ENCODE measurements around the gene COX11.

The COX11 gene

DNA sequence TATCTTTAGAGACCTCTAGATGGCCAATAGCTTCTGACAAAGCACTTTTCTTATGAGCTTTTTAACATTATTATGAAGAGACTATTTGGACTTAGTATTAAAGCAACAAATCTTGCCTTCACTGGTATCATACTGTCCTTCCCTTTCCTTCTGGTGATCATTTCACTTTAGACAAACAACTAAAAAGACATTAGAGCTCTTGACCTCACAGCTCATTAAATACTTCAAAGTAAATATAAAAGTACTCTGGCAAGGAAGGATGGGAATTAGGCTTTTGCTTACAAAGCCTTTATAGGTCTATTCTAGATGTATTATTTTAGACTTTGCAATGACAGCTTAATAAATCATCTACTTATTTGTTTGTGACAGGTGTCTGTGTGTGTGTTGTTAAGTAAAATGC lies 11.2 kb upstream of the COX11 start:
- in situ Hi-C loops (cut with MboI; ENCODE audit: low pct_unique_long_range_greater_than_20kb, low sequenced_read_pairs, unreplicated experiment), result loop anchor here (25.0 kb wide), 2 partner anchors 333 to 533 kb away; partner anchors contain the start of gene SMIM36
- DNase-seq (ENCODE audit: low spot score), result no peak
- TF ChIP-seq, protein P1, sequence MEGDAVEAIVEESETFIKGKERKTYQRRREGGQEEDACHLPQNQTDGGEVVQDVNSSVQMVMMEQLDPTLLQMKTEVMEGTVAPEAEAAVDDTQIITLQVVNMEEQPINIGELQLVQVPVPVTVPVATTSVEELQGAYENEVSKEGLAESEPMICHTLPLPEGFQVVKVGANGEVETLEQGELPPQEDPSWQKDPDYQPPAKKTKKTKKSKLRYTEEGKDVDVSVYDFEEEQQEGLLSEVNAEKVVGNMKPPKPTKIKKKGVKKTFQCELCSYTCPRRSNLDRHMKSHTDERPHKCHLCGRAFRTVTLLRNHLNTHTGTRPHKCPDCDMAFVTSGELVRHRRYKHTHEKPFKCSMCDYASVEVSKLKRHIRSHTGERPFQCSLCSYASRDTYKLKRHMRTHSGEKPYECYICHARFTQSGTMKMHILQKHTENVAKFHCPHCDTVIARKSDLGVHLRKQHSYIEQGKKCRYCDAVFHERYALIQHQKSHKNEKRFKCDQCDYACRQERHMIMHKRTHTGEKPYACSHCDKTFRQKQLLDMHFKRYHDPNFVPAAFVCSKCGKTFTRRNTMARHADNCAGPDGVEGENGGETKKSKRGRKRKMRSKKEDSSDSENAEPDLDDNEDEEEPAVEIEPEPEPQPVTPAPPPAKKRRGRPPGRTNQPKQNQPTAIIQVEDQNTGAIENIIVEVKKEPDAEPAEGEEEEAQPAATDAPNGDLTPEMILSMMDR (IDR thresholded peaks at IDR 0.05; ENCODE audit: extremely low read depth, insufficient read depth, missing control alignments), result no peak

DNA sequence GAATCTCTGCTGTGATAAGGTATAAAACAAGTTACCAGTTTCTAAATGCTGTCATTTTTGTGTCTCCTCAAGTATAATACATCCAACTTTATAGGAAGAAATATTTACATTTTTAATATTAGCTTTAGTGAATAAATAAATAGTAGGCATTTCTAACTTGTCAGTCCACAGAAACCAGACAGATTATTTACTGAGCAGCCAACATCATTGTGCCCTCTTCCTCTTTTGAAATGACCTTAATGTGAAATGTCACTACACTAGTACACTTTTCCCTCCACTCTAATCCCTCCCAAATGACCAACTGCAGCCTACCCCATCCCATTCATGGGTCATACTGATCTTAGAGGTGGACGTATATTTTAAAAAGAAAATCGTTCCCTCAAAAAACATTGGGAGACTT lies 9.3 kb upstream of the COX11 start:
- TF ChIP-seq, protein P1 (IDR thresholded peaks at IDR 0.05; ENCODE audit: extremely low read depth, insufficient read depth, missing control alignments), result no peak
- in situ Hi-C loops (cut with MboI; ENCODE audit: low pct_unique_long_range_greater_than_20kb, low sequenced_read_pairs, unreplicated experiment), result loop anchor here (25.0 kb wide), 2 partner anchors 335 to 535 kb away; partner anchors contain the start of gene SMIM36
- DNase-seq (ENCODE audit: low spot score), result no peak

DNA sequence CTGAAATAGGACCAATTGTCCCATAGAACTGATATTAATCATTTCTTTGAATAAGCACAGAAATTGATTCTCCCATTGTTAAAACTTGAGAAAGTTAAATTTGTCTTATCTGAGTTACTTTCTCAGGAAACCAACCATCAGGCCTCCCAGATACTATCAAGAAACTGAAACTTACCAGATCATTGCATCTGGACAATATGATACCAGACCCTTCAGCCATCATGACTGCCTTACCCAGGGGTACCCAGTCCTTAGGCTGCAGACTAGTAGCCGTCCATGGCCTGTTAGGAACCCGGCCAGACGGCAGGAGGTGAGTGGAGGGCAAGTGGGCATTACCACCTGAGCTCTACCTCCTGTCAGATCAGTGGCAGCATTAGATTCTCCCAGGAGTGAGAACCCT lies 7.9 kb upstream of the COX11 start:
- DNase-seq (ENCODE audit: low spot score), result no peak
- in situ Hi-C loops (cut with MboI; ENCODE audit: low pct_unique_long_range_greater_than_20kb, low sequenced_read_pairs, unreplicated experiment), result loop anchor here (25.0 kb wide), 2 partner anchors 336 to 536 kb away; partner anchors contain the start of gene SMIM36
- TF ChIP-seq, protein P1 (IDR thresholded peaks at IDR 0.05; ENCODE audit: extremely low read depth, insufficient read depth, missing control alignments), result no peak

DNA sequence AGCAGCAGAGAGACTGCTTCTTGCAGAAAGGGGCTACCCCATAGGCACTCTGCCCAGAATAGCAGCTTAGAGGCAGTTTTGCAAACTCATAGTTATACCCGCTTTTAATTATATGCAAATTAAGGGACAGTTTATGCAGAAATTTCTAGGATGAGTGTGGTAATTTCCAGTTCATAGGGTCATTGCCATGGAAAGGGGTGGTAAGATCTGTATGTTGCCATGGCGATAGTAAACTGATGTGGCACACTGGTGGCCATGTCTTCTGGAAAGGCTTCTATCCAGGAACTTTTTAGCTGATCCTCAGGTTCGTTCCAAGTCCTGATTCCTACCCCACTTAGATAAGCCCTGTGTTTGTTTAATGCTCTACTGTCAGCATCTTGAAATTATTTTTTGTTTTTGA lies 6.3 kb upstream of the COX11 start:
- TF ChIP-seq, protein P1 (IDR thresholded peaks at IDR 0.05; ENCODE audit: extremely low read depth, insufficient read depth, missing control alignments), result no peak
- no peak for DNase-seq (ENCODE audit: low spot score)
- in situ Hi-C loops (cut with MboI; ENCODE audit: low pct_unique_long_range_greater_than_20kb, low sequenced_read_pairs, unreplicated experiment), result loop anchor here (25.0 kb wide), 2 partner anchors 338 to 538 kb away; partner anchors contain the start of gene SMIM36

DNA sequence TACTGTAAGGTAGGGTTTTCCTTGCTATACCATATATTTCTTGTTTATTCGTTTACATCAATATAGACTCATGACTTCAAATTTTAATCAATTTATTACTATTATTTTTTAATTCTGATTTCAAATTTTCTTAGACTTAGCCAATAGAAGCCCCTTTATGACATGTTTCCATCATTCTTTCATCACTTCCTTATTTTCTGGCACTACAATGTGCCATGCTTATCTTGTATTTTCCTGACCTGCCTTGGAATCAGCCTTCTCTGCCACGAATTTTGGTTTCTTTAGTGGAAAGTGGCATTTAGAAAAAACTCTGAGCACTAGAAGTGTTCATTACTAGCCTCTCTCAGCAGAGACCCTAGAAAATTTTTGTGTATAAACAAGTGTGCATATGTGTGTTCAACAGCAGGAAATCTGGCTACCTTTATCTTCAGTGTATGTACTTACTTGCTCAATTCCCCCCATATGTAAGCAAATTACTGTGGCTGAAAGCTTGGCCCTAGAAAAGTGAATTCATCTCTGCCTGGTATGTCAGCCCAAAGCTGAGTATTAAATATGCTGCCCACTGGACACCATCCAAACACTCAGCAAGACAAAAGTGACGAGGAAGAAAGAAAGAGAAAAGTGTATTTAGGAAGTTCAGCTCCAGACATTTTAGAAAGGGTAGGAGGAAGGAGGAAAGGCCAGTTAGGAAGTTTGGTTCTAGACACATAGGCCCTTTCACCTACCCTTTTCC lies 4.1 kb upstream of the COX11 start:
- in situ Hi-C loops (cut with MboI; ENCODE audit: low pct_unique_long_range_greater_than_20kb, low sequenced_read_pairs, unreplicated experiment), result no loop called here
- TF ChIP-seq, protein P1 (IDR thresholded peaks at IDR 0.05; ENCODE audit: extremely low read depth, insufficient read depth, missing control alignments), result no peak
- no peak for DNase-seq (ENCODE audit: low spot score)

DNA sequence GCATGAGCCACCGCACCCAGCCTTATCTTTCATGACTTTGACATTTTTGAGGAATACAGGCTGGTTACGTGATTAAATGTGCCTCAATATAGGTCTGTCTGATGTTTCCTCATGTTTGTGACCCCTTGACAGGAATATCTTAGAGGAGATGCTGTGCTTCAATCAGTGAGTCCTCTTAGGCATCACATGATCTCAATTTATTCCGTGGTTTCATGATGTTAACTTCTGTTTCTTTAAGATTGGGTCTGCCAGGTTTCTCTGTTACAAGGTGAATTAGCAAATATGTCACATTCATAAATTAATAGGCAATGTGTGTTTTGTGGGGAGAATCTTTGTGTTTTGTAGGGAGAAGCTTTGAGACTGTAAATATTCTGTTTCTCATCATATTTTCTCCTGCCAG lies 3.4 kb upstream of the COX11 start:
- DNase-seq (ENCODE audit: low spot score), result no peak
- in situ Hi-C loops (cut with MboI; ENCODE audit: low pct_unique_long_range_greater_than_20kb, low sequenced_read_pairs, unreplicated experiment), result no loop called here
- TF ChIP-seq, protein P1 (IDR thresholded peaks at IDR 0.05; ENCODE audit: extremely low read depth, insufficient read depth, missing control alignments), result no peak

Measured in GM13977 (cell line).